Fibroblast of upper back skin (primary cell): Measurements from ENCODE around the gene GULP1.

ENCODE experiments used
- DNase-seq: peaks from one replicate; pipeline ENCODE4 v3.0.0-alpha.2; 2013

GULP1 gene

GRCh38 chr2:188381614-188382013, 89.9 kb downstream of the GULP1 start:
- DNase-seq = peak; percentile 58

- DNase-seq = peak; percentile 44
Measured at GRCh38 chr2:188382107-188382506, 90.4 kb downstream of the GULP1 start.

GRCh38 chr2:188383158-188383557, 91.5 kb downstream of the GULP1 start:
- DNase-seq = no peak

GRCh38 chr2:188385857-188386256, 94.2 kb downstream of the GULP1 start:
- DNase-seq = no peak

- no peak for DNase-seq
Measured at GRCh38 chr2:188388831-188389230, 97.2 kb downstream of the GULP1 start.

GRCh38 chr2:188391354-188391753, 99.7 kb downstream of the GULP1 start:
- no peak for DNase-seq

- no peak for DNase-seq
Measured at GRCh38 chr2:188394931-188395472, 103.3 kb downstream of the GULP1 start.

GRCh38 chr2:188395903-188396689, 104.4 kb downstream of the GULP1 start:
- DNase-seq = no peak

GRCh38 chr2:188399159-188399558, 107.5 kb downstream of the GULP1 start:
- peak; percentile 66 for DNase-seq

- DNase-seq = peak; percentile 19
Measured at GRCh38 chr2:188403676-188404075, 112.0 kb downstream of the GULP1 start.

- DNase-seq = peak; percentile 46
Measured at GRCh38 chr2:188404341-188405004, 112.8 kb downstream of the GULP1 start.

- DNase-seq = no peak
Measured at GRCh38 chr2:188406414-188406813, 114.7 kb downstream of the GULP1 start.

GRCh38 chr2:188410504-188411235, 119.0 kb downstream of the GULP1 start:
- peak; percentile 47 for DNase-seq

- no peak for DNase-seq
Measured at GRCh38 chr2:188412190-188412589, 120.5 kb downstream of the GULP1 start.

GRCh38 chr2:188414411-188414810, 122.7 kb downstream of the GULP1 start:
- peak; percentile 87 for DNase-seq

- DNase-seq = peak; percentile 59
Measured at GRCh38 chr2:188414869-188415753, 123.4 kb downstream of the GULP1 start.

- no peak for DNase-seq
Measured at GRCh38 chr2:188415754-188416083, 124.0 kb downstream of the GULP1 start.

GRCh38 chr2:188416367-188416766, 124.7 kb downstream of the GULP1 start:
- no peak for DNase-seq

- DNase-seq = no peak
Measured at GRCh38 chr2:188422726-188423125, 131.1 kb downstream of the GULP1 start.

GRCh38 chr2:188425266-188425665, 133.6 kb downstream of the GULP1 start:
- peak; percentile 23 for DNase-seq

GRCh38 chr2:188426121-188426520, 134.4 kb downstream of the GULP1 start:
- DNase-seq = no peak

- DNase-seq = no peak
Measured at GRCh38 chr2:188430705-188431104, 139.0 kb downstream of the GULP1 start.

GRCh38 chr2:188434018-188434417, 142.3 kb downstream of the GULP1 start:
- no peak for DNase-seq
